IMR-90 (cell line): ENCODE data around the gene PYGM. TPM values are rescaled to one million over a fixed set of nuclear protein-coding genes. Genes with fewer than 3 reads are reported as not detected.

Experiments
- ATAC-seq: fragments of 200-7000 bp; cut with Tn5 transposase; 2 replicates; pipeline ENCODE4 v1.9.1; 2020; ENCODE audit warnings: low read depth, mild to moderate bottlenecking, moderate library complexity
- BruUV-seq: library from RNA; stranded (reverse); fragments of 400-500 nt; replicated peaks from 2 replicates; lab custom pipeline; 2021; lab: Mats Ljungman, UMichigan
- CTCF ChIA-PET: fragments of 300-600 bp; formaldehyde crosslinking; extraction: SDS; loops from one replicate; lab custom pipeline; 2021; ENCODE audit warnings: antibody characterized with exemption; lab: Yijun Ruan, JAX
- POLR2A ChIA-PET: fragments of 300-600 bp; sonication (Branson Sonifier 250); formaldehyde crosslinking; loops from one replicate; lab custom pipeline; 2022; ENCODE audit warnings: antibody characterized with exemption; ENCODE audit not compliant: unreplicated experiment; lab: Charles Lee
- DNase-seq: peaks from one replicate; pipeline ENCODE4 v3.0.0; 2013
- H2AFZ ChIP-seq: replicated peaks from 2 replicates; pipeline ENCODE3; 2013; ENCODE audit warnings: low read length, mild to moderate bottlenecking; ENCODE audit not compliant: poor library complexity
- H2AK5ac ChIP-seq: 2 replicates; pipeline ENCODE4 v1.6.1; 2013; ENCODE audit warnings: low read depth, low read length, inconsistent platforms
- H2AK9ac ChIP-seq: replicated peaks from 2 replicates; pipeline ENCODE3; 2013; ENCODE audit warnings: mild to moderate bottlenecking, low read depth, low read length, moderate library complexity; ENCODE audit not compliant: poor library complexity
- H2BK120ac ChIP-seq: 2 replicates; pipeline ENCODE4 v1.6.1; 2013; ENCODE audit warnings: low read depth, low read length, inconsistent platforms
- H2BK15ac ChIP-seq: 3 replicates; pipeline ENCODE4 v1.6.1; 2013; ENCODE audit warnings: low read depth, low read length, inconsistent platforms
- H2BK20ac ChIP-seq: 2 replicates; pipeline ENCODE4 v1.6.1; 2013; ENCODE audit warnings: low read depth, mild to moderate bottlenecking, inconsistent platforms, low read length, moderate library complexity
- H2BK5ac ChIP-seq: 2 replicates; pipeline ENCODE4 v1.6.1; 2013; ENCODE audit warnings: mild to moderate bottlenecking, low read depth, low read length, inconsistent platforms; ENCODE audit not compliant: poor library complexity, severe bottlenecking
- H3K14ac ChIP-seq: replicated peaks from 2 replicates; pipeline ENCODE4 v1.6.1; 2013; ENCODE audit warnings: low read depth, low read length, inconsistent platforms
- H3K18ac ChIP-seq: 2 replicates; pipeline ENCODE4 v1.6.1; 2013; ENCODE audit warnings: low read depth, low read length, control low read depth
- H3K23ac ChIP-seq: 2 replicates; pipeline ENCODE4 v1.6.1; 2013; ENCODE audit warnings: low read depth, low read length, inconsistent platforms
- H3K27ac ChIP-seq: 2 replicates; pipeline ENCODE4 v1.5.1; 2013; ENCODE audit warnings: mild to moderate bottlenecking, control low read depth, low read length; ENCODE audit not compliant: insufficient read depth
- H3K27me3 ChIP-seq: 2 replicates; pipeline ENCODE4 v1.6.1; 2013; ENCODE audit warnings: low read length; ENCODE audit not compliant: control insufficient read depth, insufficient read depth
- H3K36me3 ChIP-seq: 2 replicates; pipeline ENCODE4 v1.6.1; 2013; ENCODE audit warnings: low read length, mixed read lengths; ENCODE audit not compliant: control insufficient read depth, insufficient read depth
- H3K4ac ChIP-seq: 2 replicates; pipeline ENCODE4 v1.6.1; 2013; ENCODE audit warnings: low read depth, low read length, inconsistent platforms
- H3K4me1 ChIP-seq: 2 replicates; pipeline ENCODE4 v1.6.1; 2013; ENCODE audit warnings: low read length, mixed read lengths; ENCODE audit not compliant: control insufficient read depth, insufficient read depth
- H3K4me2 ChIP-seq: 2 replicates; pipeline ENCODE4 v1.6.1; 2013; ENCODE audit warnings: low read depth, mild to moderate bottlenecking, control low read depth, low read length, moderate library complexity
- H3K4me3 ChIP-seq: 2 replicates; pipeline ENCODE4 v1.5.1; 2013; ENCODE audit warnings: low read depth, mild to moderate bottlenecking, control low read depth, low read length, moderate library complexity; ENCODE audit not compliant: insufficient read depth
- H3K56ac ChIP-seq: 2 replicates; pipeline ENCODE4 v1.6.1; 2013; ENCODE audit warnings: low read length, inconsistent platforms; ENCODE audit not compliant: insufficient read depth; ENCODE audit errors: extremely low read depth
- H3K79me1 ChIP-seq, 2 experiments: 2 replicates each; pipeline ENCODE4 v1.6.1; 2013; ENCODE audit warnings: low read length in 2 of 2, inconsistent platforms in 1 of 2, low read depth in 1 of 2
- H3K9ac ChIP-seq: 2 replicates; pipeline ENCODE4 v1.6.1; 2013; ENCODE audit warnings: low read depth, low read length, control low read depth
- H3K9me1 ChIP-seq: 2 replicates; pipeline ENCODE4 v1.6.1; 2013; ENCODE audit warnings: low read length, inconsistent platforms; ENCODE audit not compliant: insufficient read depth
- H3K9me3 ChIP-seq: 2 replicates; pipeline ENCODE4 v1.6.1; 2013; ENCODE audit warnings: low read length; ENCODE audit not compliant: control insufficient read depth, insufficient read depth
- H4K20me1 ChIP-seq: 2 replicates; pipeline ENCODE4 v1.6.1; 2013; ENCODE audit warnings: low read length, inconsistent platforms; ENCODE audit not compliant: insufficient read depth
- H4K5ac ChIP-seq: 2 replicates; pipeline ENCODE4 v1.6.1; 2013; ENCODE audit warnings: mild to moderate bottlenecking, low read depth, low read length, control low read depth
- H4K8ac ChIP-seq, 2 experiments: 2 replicates each; pipeline ENCODE4 v1.6.1; 2013; ENCODE audit warnings: low read depth in 2 of 2, low read length in 2 of 2, control low read depth in 1 of 2, inconsistent platforms in 1 of 2
- H4K91ac ChIP-seq: 2 replicates; pipeline ENCODE4 v1.6.1; 2013; ENCODE audit warnings: low read depth, low read length, inconsistent platforms; ENCODE audit not compliant: insufficient read depth
- BHLHE40 ChIP-seq: fragments of 150-350 bp; IDR thresholded peaks from 2 replicates; pipeline ENCODE4 v1.6.1; 2016; ENCODE audit warnings: mild to moderate bottlenecking, low read depth, low read length
- CEBPB ChIP-seq: IDR thresholded peaks from 2 replicates; pipeline ENCODE4 v1.6.1; 2012; ENCODE audit warnings: low read depth, low read length, improper control_type of control experiment
- CHD1 ChIP-seq: IDR thresholded peaks from 2 replicates; pipeline ENCODE4 v1.6.1; 2012; ENCODE audit warnings: low read depth, low read length, improper control_type of control experiment
- CTCF ChIP-seq: conservative IDR thresholded peaks from 2 replicates; pipeline ENCODE4 v1.5.1; 2012; ENCODE audit warnings: mild to moderate bottlenecking, low read depth, low read length, improper control_type of control experiment
- ELK1 ChIP-seq: fragments of 150-350 bp; IDR thresholded peaks from 2 replicates; pipeline ENCODE4 v1.6.1; 2016; ENCODE audit warnings: low read depth, mild to moderate bottlenecking, low read length, moderate library complexity, borderline replicate concordance
- FOS ChIP-seq: fragments of 150-350 bp; IDR thresholded peaks from 2 replicates; pipeline ENCODE4 v1.6.1; 2016; ENCODE audit warnings: low read depth, low read length
- MAFK ChIP-seq: IDR thresholded peaks from 2 replicates; pipeline ENCODE4 v1.6.1; 2012; ENCODE audit warnings: low read depth, low read length, improper control_type of control experiment
- MAZ ChIP-seq: IDR thresholded peaks from 2 replicates; pipeline ENCODE4 v1.6.1; 2012; ENCODE audit warnings: low read depth, mild to moderate bottlenecking, low read length, improper control_type of control experiment, moderate library complexity, borderline replicate concordance
- MXI1 ChIP-seq: IDR thresholded peaks from 2 replicates; pipeline ENCODE4 v1.6.1; 2012; ENCODE audit warnings: low read depth, mild to moderate bottlenecking, low read length, moderate library complexity, borderline replicate concordance
- NFE2L2 ChIP-seq: fragments of 150-350 bp; IDR thresholded peaks from 2 replicates; pipeline ENCODE4 v1.6.1; 2016; ENCODE audit warnings: low read depth, mild to moderate bottlenecking, low read length
- POLR2A ChIP-seq: IDR thresholded peaks from 2 replicates; pipeline ENCODE4 v1.6.1; 2012; ENCODE audit warnings: mild to moderate bottlenecking, low read depth, low read length
- RAD21 ChIP-seq: IDR thresholded peaks from 2 replicates; pipeline ENCODE4 v1.6.1; 2012; ENCODE audit warnings: low read length, improper control_type of control experiment
- RCOR1 ChIP-seq: IDR thresholded peaks from 2 replicates; pipeline ENCODE4 v1.6.1; 2012; ENCODE audit warnings: mild to moderate bottlenecking, low read length, improper control_type of control experiment; ENCODE audit not compliant: insufficient replicate concordance
- RFX5 ChIP-seq: IDR thresholded peaks from 2 replicates; pipeline ENCODE4 v1.8.0; 2012; ENCODE audit warnings: low read depth, mild to moderate bottlenecking, low read length, moderate library complexity
- SMC3 ChIP-seq: fragments of 150-350 bp; IDR thresholded peaks from 2 replicates; pipeline ENCODE4 v1.6.1; 2016; ENCODE audit warnings: low read depth, mild to moderate bottlenecking, antibody characterized with exemption, low read length, moderate library complexity
- USF2 ChIP-seq: fragments of 150-350 bp; IDR thresholded peaks from 2 replicates; pipeline ENCODE4 v1.6.1; 2017; ENCODE audit warnings: mild to moderate bottlenecking, antibody characterized with exemption, low read length, low read depth
- WGBS, 2 experiments: methylation state at CpG; one replicate each; pipeline versions ENCODE4 v1.1.5 to v1.1.7; 2013; ENCODE audit warnings: missing lambda C conversion rate in 2 of 2; ENCODE audit not compliant: insufficient read length in 1 of 2; ENCODE audit errors: extremely low coverage in 2 of 2; 5-methylcytosine and 5-hydroxymethylcytosine counted together
- dilution Hi-C: fragments of 300-500 bp; cut with HindIII; formaldehyde crosslinking; loops from one replicate; pipeline ENCODE4 v1.14.3; 2018; ENCODE audit warnings: low sequenced_read_pairs; ENCODE audit not compliant: unreplicated experiment
- in situ Hi-C: fragments of 300-500 bp; cut with MboI; formaldehyde crosslinking; loops from 3 replicates; pipeline ENCODE4 v1.14.3; 2019; ENCODE audit warnings: low sequenced_read_pairs, inconsistent platforms, mixed read lengths
- intact Hi-C: fragments of 100-400 bp; cut with micrococcal nuclease; formaldehyde crosslinking; loops from 2 replicates; pipeline ENCODE4 v1.10.0; 2022
- polyA plus RNA-seq, 3 experiments: library from polyadenylated mRNA; depleted of rRNA; stranded (reverse); fragments of >200 nt; gene quantifications; 2 replicates each; pipeline ENCODE4 v1.2.3, GENCODE V29; 2012; ENCODE audit warnings: low replicate concordance in 1 of 3
- total RNA-seq: library from RNA; depleted of rRNA; stranded (reverse); fragments of >200 nt; gene quantifications from 2 replicates; pipeline ENCODE4 v1.2.3, GENCODE V29; 2012

PYGM gene
- total and polyA plus RNA-seq, 2 of the 4 experiments (the other 2 are of a cell fraction): 0.18 to 0.21 TPM

- in situ Hi-C loops (no loop called here), dilution Hi-C loops (no loop called here), intact Hi-C loops (no loop called here)
- H2AFZ ChIP-seq: no peak overlapping the region
- peak overlapping the region; percentile 8 for H2AK9ac ChIP-seq
- H3K56ac ChIP-seq: no peak overlapping the region
- no peak for ATAC-seq
- no peak overlapping the region for H4K8ac ChIP-seq
- no peak overlapping the region for H2BK5ac ChIP-seq
- DNase-seq: no peak
- H3K9ac ChIP-seq: no peak overlapping the region
- H3K18ac ChIP-seq: no peak overlapping the region
- no peak overlapping the region for H3K4me3 ChIP-seq
- H3K4me1 ChIP-seq: no peaks in the 10 kb centered on the region
- no peaks in the 10 kb centered on the region for H3K9me3 ChIP-seq
- no peak overlapping the region for H4K91ac ChIP-seq
- H2AK5ac ChIP-seq: no peak overlapping the region
- no peaks in the 10 kb centered on the region for H4K20me1 ChIP-seq
- H3K4me2 ChIP-seq: no peak overlapping the region
- H3K36me3 ChIP-seq: peaks cover 24% of the 10 kb centered on the region
- no peak overlapping the region for H3K4ac ChIP-seq
- no peak for TF ChIP-seq CEBPB
- no peak for TF ChIP-seq MAZ
- TF ChIP-seq RCOR1: no peak
- no peak for TF ChIP-seq MXI1
- no peak for TF ChIP-seq SMC3
- no peak for TF ChIP-seq POLR2A
- TF ChIP-seq BHLHE40: no peak
- TF ChIP-seq NFE2L2: no peak
- TF ChIP-seq RAD21: no peak
- TF ChIP-seq RFX5: no peak
- no peak for TF ChIP-seq USF2
- TF ChIP-seq ELK1: no peak
- TF ChIP-seq CTCF: no peak
- no peak for TF ChIP-seq FOS
- TF ChIP-seq CHD1: no peak
- no peak for TF ChIP-seq MAFK
- H2BK15ac ChIP-seq: no peak overlapping the region
- no peak overlapping the region for H2BK20ac ChIP-seq
- H3K79me1 ChIP-seq: peaks cover 0 to 3% of the 10 kb centered on the region in 2 experiments; a peak in 1 of 4 replicates
- WGBS, 2 experiments: no CpG with 5 or more reads among the region's 19 CpGs
- peaks cover 4% of the 10 kb centered on the region; the same call in 1 of the 2 replicates for H3K9me1 ChIP-seq
- H3K27ac ChIP-seq: no peak overlapping the region
- BruUV-seq: no TSS peak
- ChIA-PET CTCF (no interaction called here), POLR2A (no interaction called here)
- no peak overlapping the region for H3K23ac ChIP-seq
- no peak overlapping the region for H2BK120ac ChIP-seq
- no peak overlapping the region for H3K14ac ChIP-seq
- H4K5ac ChIP-seq: no peak overlapping the region
- H3K27me3 ChIP-seq: no peaks in the 10 kb centered on the region
Measured at GRCh38 chr11:64796757-64797541, 37.2 kb upstream of the PYGM start.
